HepG2 (cell line): Measurements from ENCODE around the gene KRT3. TPM values are rescaled to one million over a fixed set of nuclear protein-coding genes. Genes with fewer than 3 reads are reported as not detected.

ENCODE experiments used
- ASH2L ChIP-seq: fragments of 300-600, 200-600 bp; sonication (generic); IDR thresholded peaks from 2 replicates; pipeline ENCODE4 v1.7.0; 2017; ENCODE audit warnings: low read depth, mild to moderate bottlenecking, moderate library complexity, mixed read lengths, low read length; ENCODE audit not compliant: insufficient read length
- DMAP1 ChIP-seq: IDR thresholded peaks from 2 replicates; pipeline ENCODE4 v1.6.1; 2016
- POGK ChIP-seq: sonication (generic); formaldehyde crosslinking; conservative IDR thresholded peaks from 2 replicates; pipeline ENCODE4 v1.8.0; 2022; ENCODE audit warnings: mild to moderate bottlenecking, moderate library complexity, missing genetic modification reagents
- PRDM10 ChIP-seq: sonication (generic); formaldehyde crosslinking; IDR thresholded peaks from 2 replicates; pipeline ENCODE4 v1.4.0; 2020; ENCODE audit warnings: low read depth, missing genetic modification reagents
- SIX4 ChIP-seq: sonication (generic); formaldehyde crosslinking; IDR thresholded peaks from 2 replicates; pipeline ENCODE4 v1.4.0; 2020; ENCODE audit warnings: missing genetic modification reagents
- SNAI1 ChIP-seq: sonication (generic); formaldehyde crosslinking; IDR thresholded peaks from 2 replicates; pipeline ENCODE4 v1.5.0; 2020; ENCODE audit warnings: mild to moderate bottlenecking, missing genetic modification reagents, borderline replicate concordance
- SOX6 ChIP-seq, 2 experiments: fragments of 450-650 bp in 1 of 2; sonication (generic) in 1 of 2; formaldehyde crosslinking in 1 of 2; IDR thresholded peaks; 2 replicates each; pipeline versions ENCODE4 v1.4.0 to v1.6.1; 2017 to 2020; ENCODE audit warnings: antibody characterized with exemption in 1 of 2, mild to moderate bottlenecking in 1 of 2, missing genetic modification reagents in 1 of 2
- ZNF121 ChIP-seq: sonication (generic); formaldehyde crosslinking; IDR thresholded peaks from 2 replicates; pipeline ENCODE4 v1.5.0; 2020; ENCODE audit warnings: mild to moderate bottlenecking, missing genetic modification reagents
- ZNF496 ChIP-seq: sonication (generic); formaldehyde crosslinking; IDR thresholded peaks from 2 replicates; pipeline ENCODE4 v1.8.1; 2023; ENCODE audit warnings: mild to moderate bottlenecking, moderate library complexity, missing genetic modification reagents; ENCODE audit not compliant: insufficient replicate concordance
- ZNF687 ChIP-seq: sonication (generic); formaldehyde crosslinking; IDR thresholded peaks from 2 replicates; pipeline ENCODE4 v1.5.1; 2020; ENCODE audit warnings: mild to moderate bottlenecking, missing genetic modification reagents, moderate library complexity
- ZNF737 ChIP-seq: sonication (generic); formaldehyde crosslinking; IDR thresholded peaks from 2 replicates; pipeline ENCODE4 v1.5.0; 2020; ENCODE audit warnings: missing genetic modification reagents, mild to moderate bottlenecking, borderline replicate concordance
- polyA plus RNA-seq, 8 experiments: library from polyadenylated mRNA; depleted of rRNA in 3 of 8; stranded (reverse) in 7 of 8; unstranded in 1 of 8; fragments of >200 nt; fragmentation: Illumina TruSeq in 4 of 8; extraction: Trizol in 4 of 8; gene quantifications; 2 replicates each; pipeline versions ENCODE4 v1.2.1 to v1.2.3, GENCODE V29; 2011 to 2016; ENCODE audit warnings: low read depth in 4 of 8, missing spikeins in 1 of 8, mixed read lengths in 1 of 8; ENCODE audit not compliant: insufficient read depth in 1 of 8
- total RNA-seq, 5 experiments: library from RNA; depleted of rRNA; stranded (reverse); fragments of >200 nt; fragmentation: Illumina TruSeq; extraction: Trizol; gene quantifications; 2 replicates each; pipeline ENCODE4 v1.2.3, GENCODE V29; 2016; ENCODE audit warnings: low read depth in 1 of 5
- TF ChIP-seq, protein P1 (sequence below): sonication (generic); formaldehyde crosslinking; IDR thresholded peaks from 2 replicates; pipeline ENCODE4 v1.8.0; 2022; ENCODE audit warnings: missing genetic modification reagents, mild to moderate bottlenecking, inconsistent platforms, borderline replicate concordance
- TF ChIP-seq, protein P2 (sequence below): sonication (generic); formaldehyde crosslinking; IDR thresholded peaks from 2 replicates; pipeline ENCODE4 v1.8.1; 2023; ENCODE audit warnings: mild to moderate bottlenecking, inconsistent platforms, moderate library complexity, missing genetic modification reagents, borderline replicate concordance

The KRT3 gene
- total and polyA plus RNA-seq, 2 of the 13 experiments (the other 11 are each of a cell fraction or from before 2014, with no cell fraction given): not detected

GRCh38 chr12:52741375-52742195 is 54.3 kb downstream of the KRT3 start (continued):
- no peak for TF ChIP-seq ZNF687 (CRISPR knock-in tag)
- no peak for TF ChIP-seq PRDM10 (CRISPR knock-in tag)
- no peak for TF ChIP-seq DMAP1
- TF ChIP-seq, protein P1, sequence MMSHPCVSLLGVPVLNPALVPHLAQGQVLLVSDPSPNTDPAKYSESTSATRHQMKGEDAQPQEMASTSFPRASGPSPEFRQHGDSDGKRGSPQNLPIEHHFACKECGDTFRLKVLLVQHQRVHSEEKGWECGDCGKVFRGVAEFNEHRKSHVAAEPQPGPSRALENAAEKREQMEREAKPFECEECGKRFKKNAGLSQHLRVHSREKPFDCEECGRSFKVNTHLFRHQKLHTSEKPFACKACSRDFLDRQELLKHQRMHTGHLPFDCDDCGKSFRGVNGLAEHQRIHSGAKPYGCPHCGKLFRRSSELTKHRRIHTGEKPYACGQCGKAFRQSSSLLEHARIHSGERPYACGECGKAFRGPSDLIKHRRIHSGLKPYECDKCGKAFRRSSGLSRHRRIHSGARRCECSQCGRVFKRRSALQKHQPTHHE (CRISPR knock-in tag): no peak
- no peak for TF ChIP-seq SNAI1 (CRISPR knock-in tag)
- TF ChIP-seq, protein P2, sequence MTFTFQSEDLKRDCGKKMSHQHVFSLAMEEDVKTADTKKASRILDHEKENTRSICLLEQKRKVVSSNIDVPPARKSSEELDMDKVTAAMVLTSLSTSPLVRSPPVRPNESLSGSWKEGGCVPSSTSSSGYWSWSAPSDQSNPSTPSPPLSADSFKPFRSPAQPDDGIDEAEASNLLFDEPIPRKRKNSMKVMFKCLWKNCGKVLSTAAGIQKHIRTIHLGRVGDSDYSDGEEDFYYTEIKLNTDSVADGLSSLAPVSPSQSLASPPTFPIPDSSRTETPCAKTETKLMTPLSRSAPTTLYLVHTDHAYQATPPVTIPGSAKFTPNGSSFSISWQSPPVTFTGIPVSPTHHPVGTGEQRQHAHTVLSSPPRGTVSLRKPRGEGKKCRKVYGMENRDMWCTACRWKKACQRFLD: no peak
- TF ChIP-seq SIX4: no peak
- TF ChIP-seq ZNF121 (CRISPR knock-in tag): no peak
- no peak for TF ChIP-seq ZNF496 (CRISPR knock-in tag)
- no peak for TF ChIP-seq SOX6 (IDR thresholded peaks at IDR 0.05)
- no peak for TF ChIP-seq SOX6 (CRISPR knock-in tag; IDR thresholded peaks at IDR 0.05)
- 0 out of 2 replicates have a peak, but pooled peaks have one; percentile 28 for TF ChIP-seq POGK
- TF ChIP-seq ZNF737 (CRISPR knock-in tag): no peak
- TF ChIP-seq ASH2L: no peak
